Esophagus mucosa (tissue), 1 donor: ENCODE measurements around the gene JAZF1. TPM values are rescaled to one million over a fixed set of nuclear protein-coding genes. Genes with fewer than 3 reads are reported as not detected.
"Not testable (repeated sequence)": the region's sequence is repeated elsewhere in the genome, so short reads cannot be mapped to it uniquely, and the experiment has no call there.

Source experiments
- ATAC-seq: fragments of 200-7000 bp; cut with Tn5 transposase; one replicate; pipeline ENCODE4 v1.9.1; 2020
- total RNA-seq: library from RNA; stranded (reverse); gene quantifications from one replicate; pipeline ENCODE4 v1.2.4, GENCODE V29; 2023
- donor health status: DM: yes; HTN: yes; CAD: no.

The JAZF1 gene
- total RNA-seq, 1 donor from 2014 or later: 3.1 TPM

DNA sequence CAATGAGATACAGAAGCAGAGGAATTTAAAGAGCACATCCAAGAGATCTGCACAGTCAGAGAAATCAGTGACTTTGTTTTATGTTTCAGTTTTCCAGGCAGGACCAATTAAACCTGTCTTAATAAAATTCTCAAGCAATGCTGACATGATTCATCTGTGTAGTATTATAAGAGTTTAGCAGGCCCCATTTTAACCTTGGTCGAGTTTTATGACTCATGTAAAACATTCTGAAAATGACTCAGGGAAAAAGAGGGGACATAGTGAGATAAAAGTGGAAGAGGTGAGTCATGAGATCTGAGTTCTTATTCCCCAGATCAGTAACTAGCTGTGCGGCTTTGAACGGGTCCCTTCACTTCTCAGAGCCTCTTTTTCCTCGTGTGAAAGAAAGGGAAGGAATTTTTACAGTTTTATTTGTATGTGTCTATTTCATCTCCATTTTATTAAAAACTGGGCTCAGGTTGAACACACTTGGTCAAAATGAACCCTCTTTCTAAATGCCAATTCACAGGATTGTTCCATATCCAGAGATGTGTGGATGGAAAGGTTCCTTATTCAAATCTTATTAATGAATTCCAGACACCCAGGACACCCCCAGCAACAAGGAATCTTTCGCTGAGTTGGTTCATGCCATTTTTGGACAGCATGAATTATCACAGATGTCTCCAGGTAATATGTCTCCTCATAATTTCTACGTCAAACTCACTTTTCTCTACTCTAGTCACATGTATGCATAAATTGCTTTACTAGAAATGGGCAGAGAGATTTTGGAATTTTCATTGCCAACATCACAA is 143.2 kb downstream of the JAZF1 start:
- peak; percentile 94 for ATAC-seq

DNA sequence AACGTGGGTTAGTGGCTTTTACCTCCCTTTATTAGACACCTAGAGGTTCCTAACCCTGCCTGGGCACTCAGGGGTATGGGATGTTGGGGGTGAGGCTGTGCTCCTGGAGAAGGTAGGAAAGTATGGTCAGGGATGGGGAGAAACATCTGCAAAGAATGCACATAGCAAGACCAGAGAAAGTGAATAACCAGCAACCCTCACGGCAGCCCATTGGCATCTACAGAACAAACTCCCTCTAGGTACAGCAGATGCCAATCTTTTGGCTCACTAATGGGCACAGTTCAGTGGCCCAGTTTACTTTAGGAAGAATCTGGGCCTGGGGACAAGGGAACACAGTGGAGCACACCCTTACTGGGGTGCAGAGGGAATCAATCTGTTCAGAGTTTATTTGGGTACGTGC is 143.9 kb downstream of the JAZF1 start:
- no peak for ATAC-seq

DNA sequence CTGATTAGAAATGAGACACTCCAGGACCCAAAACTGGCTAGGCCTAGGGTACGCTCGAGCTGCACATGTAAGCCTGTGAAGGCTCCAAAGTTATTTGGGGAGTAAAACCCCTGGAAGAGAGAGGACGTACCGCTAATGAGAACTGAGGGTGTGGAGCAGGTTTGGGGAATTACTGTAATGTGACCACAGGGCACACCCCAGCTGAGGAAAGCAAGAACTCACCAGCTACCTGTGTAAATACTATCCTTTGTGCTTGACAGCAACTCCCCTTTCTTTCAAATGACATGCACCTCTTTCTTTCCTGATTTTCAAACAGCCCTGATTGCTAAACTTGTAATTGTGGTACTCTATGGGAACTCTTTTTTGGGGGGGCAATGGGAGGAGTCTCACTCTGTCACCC is 147.2 kb downstream of the JAZF1 start:
- ATAC-seq: peak; percentile 57

DNA sequence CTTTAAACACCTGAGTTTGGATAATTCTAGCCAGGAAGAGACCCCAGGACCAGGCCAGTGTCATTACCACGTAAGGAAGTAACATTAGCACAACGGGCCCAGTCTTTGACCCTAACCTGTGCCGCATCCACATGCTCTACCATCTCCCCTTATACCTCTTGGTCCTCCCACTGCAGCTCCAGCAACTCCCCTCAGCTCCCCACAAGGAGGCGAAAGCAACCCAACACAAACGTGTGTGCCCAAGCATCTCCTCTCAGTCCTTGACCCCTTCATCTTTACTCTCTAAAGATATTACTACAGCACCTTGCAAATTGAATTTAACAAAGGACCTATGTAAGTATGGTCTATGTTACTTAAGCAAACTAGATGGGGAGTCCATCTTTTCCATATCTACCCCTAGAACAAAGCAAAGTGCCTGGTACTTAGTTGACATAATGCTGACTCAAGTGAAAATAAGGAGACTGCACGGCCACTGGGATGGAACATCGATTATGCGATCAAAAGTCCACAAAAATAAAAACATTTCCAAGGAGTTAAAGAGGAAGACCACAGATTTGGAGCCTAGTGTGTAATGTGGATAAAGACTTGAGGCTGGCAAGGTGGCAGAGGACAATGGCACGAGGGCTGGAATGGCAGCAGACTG is 147.7 kb downstream of the JAZF1 start:
- no peak for ATAC-seq

DNA sequence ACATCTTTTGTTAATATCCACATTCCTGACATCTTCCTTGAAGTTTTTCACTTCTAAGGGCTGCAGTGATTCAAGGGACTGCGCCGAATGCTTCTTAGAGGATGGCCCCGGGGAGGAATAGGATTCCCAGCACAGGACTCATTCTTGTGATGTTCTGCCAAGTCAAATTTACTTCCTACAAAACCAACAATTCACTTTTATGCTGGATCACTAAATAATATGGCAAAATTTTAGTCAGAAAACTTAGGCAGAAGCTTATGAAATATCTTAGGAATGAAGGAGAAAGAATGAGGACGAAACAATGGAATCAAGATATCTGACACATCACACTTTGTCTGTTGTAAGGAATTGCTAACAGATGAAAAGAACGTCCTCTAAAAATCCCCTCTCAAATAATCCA is 151.5 kb downstream of the JAZF1 start:
- no peak for ATAC-seq

DNA sequence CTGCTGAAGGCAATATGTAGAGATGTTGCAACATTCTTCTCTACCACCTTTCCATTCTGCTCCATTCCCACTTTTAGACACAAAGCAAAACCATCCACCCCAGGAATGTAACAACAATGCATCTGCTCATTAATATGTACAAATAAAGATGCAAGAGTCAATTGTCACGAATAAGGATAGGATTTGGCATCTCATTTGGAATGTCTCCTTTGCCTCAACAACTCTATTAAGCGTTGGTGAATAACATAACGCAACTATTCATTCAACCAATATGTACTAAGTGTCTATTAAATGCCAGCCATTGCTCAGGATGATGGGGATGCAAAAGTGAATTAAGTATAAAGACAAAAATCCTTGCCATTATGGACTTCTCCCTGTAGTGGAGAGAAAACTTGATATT is 152.1 kb downstream of the JAZF1 start:
- ATAC-seq: no peak

DNA sequence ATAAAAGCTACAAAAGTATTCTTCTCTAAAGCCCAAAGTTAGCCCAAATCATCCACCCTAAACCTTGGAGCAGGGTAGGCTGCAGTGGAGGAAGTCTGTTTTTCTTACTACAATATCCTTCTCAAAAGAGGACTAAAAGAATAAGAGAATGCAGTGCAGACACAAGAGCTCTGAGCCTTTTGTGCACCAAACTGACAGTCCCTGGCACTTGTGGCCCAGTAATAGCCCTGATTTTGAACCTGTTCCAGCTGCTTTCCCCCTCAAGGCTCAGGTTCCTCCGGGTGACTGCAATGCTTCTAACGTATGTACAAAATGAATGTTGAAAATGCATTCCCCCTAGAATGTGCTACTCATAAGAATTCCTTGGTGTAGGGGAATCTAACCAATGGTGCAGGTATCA is 154.4 kb downstream of the JAZF1 start:
- no peak for ATAC-seq

DNA sequence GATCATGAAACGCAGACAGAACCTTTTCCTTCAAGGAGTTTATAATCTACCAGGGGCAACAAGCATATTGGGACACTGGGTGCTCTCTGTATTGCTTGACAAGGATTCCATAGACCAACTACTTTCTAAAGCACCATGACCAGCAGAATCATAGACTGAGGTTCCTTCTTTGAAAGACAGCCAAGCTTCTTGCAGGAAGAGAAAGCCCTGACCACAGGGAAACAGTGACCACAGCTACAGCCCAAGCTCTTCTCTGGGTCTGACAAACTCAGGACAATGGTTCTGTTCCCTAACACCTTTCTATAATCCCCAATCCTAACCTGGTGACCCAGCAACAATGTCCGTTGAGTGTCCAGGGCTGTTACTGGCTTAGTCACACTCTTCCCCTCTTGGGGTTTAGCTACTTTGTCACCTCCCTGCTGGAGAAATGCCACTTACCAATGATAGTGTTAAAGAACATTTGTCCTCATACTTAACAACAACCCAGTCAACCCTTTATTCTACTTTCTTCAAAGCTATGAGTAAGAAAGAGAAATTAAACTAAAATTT is 155.7 kb downstream of the JAZF1 start:
- no peak for ATAC-seq

DNA sequence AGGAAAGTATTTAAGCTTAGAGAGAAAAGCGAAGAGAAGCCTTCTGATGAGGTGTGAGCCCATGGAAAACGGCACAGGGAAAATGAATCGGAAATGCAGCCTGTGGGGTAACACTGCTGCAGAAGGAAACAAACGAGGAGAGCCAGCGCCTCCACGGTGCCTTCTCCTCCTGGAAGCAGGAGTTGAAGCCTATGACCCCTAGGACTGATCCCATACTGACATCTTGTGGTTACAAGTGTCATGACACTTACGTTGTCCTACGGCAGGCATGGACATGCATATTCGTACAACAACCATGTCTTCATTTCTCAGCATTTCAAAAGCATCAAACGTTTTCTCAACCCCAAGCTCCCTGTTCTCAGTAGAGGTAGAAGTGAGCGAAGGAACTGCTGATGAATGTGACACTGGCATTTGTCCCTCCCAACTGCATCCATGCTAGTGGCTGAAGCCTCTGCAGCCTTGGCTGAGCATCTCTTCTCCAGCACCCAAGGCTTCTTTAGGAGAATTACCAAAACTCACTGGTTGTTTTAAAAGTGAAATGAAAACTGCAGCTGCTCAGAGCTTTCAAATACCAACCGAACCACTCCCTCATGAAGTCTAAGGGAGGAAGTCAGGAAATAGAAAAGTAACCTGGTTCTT is 160.2 kb downstream of the JAZF1 start:
- peak; percentile 94 for ATAC-seq

DNA sequence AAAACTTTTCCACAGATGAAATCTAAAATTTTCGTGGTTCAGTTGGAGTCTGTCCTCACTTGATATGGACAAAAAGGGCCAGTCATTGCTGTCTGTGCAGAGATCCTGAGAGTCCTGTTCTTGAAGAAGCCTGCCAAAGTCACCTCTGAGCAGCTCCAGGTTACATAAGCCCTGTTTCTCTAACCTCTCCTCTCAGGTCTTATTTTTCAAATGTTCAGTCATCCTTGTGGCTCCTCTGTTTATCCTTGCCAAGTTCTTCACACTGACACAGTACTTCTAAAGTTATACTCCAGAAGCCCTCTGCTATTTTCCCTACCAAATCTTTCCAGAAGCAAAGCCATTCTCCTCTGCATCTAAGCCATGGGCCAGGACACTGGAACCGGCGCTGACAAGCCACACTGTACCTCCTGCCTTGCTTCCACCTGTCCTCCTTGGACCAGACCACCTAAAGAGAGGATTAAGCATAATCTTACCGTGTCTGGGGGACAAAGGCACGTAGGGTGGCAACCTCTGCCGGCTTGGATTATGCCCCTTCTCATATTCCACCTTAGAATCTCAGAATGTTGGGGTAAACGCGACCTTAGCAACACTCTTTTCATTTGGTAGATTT is 161.6 kb downstream of the JAZF1 start:
- no peak for ATAC-seq

DNA sequence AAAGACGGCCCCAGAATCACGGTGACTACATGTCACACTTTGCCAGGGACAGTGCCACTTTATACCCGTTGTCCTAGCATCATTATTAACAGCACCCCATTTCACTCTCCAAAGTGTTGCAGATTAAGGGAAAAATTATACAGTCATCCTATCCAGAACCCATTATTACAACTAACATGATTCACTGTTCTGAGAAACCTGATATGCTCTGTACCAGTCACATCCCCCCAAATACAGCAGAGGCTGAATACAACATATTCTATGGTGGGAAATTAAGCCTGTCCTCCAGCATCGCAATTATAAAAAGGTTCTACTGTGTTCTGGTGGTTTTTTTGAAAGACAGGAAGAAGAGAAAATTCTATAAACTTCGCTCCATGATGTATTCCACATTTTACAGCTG is 162.1 kb downstream of the JAZF1 start:
- no peak for ATAC-seq

DNA sequence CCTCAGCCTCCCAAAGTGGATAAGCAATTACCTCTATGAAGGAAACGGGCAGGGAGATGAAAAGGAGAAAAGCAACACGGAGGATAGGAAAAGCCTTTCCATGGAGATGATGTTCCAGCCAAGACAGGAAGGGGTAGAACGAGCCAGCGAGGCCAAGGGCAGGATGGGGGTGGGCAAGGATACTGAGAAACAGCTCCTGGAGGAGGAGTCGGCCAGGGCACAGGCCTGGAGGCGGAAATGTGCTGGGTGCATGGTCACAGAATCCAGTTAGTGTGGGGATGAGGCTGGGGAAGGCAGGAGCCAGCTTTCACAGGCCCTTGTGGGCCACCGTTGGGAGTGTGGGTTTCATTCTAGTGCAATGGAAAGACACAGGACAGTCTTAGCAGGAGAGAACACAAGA is 162.6 kb downstream of the JAZF1 start:
- ATAC-seq: no peak

DNA sequence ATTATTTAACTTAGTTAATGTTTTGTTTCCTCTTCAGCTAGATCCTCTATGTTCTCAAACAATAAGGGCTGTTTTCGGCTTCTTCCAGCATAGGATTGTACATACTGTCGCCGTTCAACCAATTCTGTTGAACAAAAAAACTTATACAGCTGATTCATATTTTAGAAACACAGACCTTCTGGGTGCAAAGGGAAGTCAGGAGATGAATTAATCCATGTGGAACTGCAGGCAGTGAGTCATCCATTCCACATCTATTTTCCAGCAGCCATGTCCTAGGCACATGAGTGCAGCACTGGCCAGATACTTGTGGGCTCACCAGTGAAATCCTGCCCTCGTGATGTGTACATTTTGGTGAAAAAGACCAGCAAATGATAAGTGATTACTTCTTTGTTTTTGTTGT is 163.2 kb downstream of the JAZF1 start:
- no peak for ATAC-seq

DNA sequence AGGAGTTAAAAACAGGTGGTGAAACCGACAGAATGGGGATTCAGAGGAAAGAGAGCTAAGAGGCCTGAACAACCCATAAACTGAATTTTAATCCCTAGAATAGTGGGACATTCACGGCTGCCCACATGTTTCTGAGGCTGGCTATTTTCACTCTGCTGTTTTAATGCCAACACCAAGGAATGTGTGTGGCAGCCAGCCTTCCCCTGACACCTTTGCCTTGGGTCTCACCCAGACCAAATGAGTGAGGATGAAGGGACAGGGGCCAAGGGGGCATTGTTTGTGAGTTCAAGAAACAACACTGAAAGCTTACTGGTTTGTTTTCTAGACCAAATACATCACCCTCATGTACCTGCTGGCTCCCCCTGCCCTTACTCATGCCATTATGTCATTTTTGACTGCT is 164.3 kb downstream of the JAZF1 start:
- ATAC-seq: no peak

DNA sequence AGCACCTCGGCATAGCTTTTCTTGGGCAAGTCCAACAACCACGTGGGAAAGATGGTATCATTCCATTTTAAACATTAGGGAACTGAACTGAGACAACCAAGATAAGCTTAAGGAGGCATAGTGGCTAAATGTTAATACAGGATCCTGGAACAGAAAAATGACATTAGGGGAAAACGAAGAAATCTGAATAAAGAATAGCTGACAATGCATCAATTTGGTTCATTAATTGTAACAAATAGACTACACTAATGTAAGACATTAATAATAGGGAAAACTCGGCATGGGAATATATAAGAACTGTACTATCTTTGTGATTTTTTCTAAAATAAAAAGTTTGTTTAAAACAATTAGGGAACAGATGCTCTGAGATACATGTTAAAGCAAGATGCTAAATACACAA is 165.4 kb downstream of the JAZF1 start:
- ATAC-seq: no peak

DNA sequence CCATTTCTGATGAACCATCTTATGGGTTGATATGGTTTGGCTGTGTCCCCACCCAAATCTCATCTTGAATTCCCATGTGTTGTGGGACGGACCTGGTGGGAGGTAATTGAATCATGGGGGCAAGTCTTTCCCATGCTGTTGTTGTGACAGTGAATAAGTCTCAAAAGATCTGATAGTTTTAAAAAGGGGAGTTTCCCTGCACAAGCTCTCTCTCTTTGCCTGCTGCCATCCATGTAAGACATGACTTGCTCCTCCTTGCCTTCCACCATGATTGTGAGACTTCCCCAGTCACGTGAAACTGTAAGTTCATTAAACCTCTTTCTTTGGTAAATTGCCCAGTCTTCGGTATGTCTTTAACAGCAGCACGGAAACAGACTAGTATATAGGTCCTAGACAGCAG is 166.3 kb downstream of the JAZF1 start:
- not testable (repeated sequence) for ATAC-seq

DNA sequence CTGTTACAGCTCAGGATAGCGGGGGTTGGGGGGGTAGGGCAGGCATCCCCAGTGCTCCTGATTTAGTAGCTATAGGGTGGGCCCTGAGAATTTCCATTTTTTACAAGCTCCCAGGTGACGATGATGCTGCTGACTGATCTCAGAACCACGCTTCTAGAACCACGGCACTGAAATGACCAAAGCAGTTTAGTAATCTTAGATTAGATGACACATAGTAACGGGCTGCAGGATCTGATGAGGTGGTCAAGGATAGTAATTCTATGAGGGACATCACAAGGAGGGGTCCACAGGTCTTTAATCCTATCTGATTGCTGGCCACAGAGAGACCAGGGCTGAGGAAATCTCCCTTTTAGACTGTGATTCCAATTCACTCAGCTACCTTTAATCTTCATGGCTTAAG is 167.2 kb downstream of the JAZF1 start:
- no peak for ATAC-seq

DNA sequence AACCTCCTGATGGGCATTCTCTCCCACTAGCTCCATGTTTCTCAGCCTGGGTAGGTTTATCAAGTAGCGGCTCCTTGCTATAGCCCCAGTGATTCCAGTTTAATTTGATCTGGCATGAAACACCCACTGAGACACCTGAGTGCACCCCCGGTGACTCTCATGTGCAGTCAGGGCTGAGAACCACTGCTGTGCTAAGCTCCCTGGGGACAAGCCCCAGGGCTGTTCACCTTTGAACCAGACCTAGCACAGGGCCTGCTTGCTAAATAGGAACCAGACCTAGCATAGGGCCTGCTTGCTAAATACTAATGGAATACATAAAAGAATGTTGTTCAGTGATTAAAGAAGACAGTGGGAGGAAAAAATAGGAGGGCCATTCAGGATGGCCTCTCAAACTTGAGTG is 167.6 kb downstream of the JAZF1 start:
- ATAC-seq: no peak

DNA sequence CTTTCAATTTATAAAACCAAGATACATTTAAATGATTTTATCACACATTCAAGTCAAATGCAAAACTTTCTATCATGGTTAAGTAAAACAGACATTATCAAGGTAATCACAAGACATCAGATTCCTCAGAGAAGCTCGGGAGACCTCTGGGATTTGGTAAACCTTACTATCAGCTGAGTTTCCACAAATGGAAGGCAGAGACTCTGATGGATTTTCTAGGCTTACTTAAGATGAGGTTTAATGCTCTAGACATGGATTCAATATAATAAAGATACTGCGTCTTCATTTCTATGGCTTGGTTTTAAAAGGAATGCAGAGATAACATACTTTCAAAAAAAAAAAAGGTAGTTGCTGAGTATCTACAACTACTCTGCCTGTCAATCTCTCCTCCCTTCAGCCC is 171.7 kb downstream of the JAZF1 start:
- no peak for ATAC-seq

DNA sequence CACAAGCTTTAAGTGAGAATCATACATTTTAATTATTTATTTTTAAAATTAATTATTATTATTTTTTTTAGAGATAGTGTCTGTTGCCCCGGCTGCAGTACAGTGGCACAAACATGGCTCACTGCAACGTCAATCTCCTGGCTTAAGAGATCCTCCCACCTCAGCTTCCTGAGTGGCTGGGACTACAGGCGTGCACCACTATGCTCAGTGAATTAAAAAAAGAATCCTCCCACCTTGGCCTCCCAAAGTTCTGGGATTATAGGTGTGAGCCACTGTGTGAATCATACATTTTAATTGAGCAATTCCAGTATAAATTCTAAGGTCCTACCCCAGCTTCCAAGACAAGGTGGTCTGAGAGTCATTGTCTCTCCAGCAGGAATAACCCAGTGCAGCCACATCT is 172.4 kb downstream of the JAZF1 start:
- ATAC-seq: no peak

DNA sequence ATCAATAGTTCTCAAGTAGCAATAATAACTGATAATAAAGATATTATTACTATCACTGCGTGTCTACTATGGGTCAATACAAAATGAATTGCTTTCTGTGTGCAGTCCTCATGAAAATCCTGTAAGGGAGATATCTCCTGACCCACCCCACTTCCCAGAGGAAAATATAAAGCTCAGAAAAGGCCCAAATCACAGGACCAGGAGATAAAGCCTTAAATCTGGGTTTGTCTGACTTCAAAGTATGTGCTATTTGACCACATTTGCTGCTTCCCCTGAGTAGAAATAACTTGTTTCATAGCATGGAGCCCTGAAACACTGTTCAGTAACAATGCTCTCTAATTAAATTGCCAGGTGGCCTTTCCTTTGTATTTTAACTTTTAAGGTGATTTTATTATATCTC is 174.1 kb downstream of the JAZF1 start:
- no peak for ATAC-seq

DNA sequence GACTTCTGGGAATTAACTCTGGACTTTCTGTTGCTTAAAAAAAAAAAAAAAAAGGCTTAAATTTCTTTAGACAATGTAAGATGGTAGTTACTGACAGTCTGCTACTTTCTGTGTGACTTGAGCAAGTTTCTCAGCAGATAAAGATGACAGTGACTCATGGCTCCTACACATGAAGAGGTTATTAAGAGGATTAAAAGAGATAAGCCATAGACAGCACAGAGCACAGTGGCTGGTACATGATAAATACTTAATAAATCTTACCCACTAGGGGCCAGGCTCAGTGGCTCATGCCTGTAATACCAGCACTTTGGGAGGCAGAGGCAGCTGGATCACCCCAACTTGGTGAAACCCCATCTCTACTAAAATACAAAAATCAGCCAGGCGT is 174.8 kb downstream of the JAZF1 start:
- ATAC-seq: no peak

DNA sequence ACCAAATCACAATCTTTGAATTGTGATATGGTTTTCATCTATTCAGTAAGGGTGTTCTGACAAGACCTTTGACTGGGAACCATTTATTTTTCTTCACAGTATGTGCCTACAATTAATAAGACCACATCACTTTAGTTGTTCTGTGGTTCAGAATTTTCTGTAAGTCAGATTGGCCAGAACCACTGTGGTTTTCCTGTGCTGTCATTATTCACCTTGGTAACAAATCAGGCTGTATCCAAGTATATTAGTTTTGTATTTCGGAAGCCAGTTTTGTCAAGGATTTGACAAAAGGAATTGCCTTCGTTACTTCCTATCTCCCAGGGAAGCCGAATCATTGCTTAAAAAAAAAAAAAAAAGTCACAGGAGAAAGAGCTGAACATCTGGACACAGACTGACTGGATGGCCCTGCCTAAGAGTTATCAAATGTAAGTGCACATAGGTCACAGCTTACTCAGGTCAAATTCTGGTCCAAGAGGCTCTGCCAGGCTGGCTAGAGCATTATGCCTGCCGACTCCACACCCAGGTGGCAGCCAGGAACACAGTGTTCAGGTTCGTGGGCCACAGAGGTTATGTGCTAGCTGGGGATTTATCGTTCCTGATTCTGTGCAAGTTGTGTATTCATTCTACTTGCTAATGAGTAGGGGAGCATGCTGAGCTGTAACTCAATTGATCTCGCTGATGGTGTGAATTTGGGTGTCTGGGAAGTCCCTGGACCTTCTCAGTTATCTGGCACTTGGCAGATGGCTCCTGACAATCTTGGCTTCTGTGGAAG is 175.3 kb downstream of the JAZF1 start:
- ATAC-seq: no peak
